IPS-11a (cell line): ENCODE results near the gene DCTN3.

Experiments
- H3K4me3 ChIP-seq: one replicate; pipeline ENCODE4 v1.5.1; 2013; ENCODE audit warnings: low read depth, low read length, control low read depth

Gene DCTN3

GRCh38 chr9:34624475-34625185, 4.3 kb upstream of the DCTN3 start:
- no peak overlapping the region for H3K4me3 ChIP-seq

DNA sequence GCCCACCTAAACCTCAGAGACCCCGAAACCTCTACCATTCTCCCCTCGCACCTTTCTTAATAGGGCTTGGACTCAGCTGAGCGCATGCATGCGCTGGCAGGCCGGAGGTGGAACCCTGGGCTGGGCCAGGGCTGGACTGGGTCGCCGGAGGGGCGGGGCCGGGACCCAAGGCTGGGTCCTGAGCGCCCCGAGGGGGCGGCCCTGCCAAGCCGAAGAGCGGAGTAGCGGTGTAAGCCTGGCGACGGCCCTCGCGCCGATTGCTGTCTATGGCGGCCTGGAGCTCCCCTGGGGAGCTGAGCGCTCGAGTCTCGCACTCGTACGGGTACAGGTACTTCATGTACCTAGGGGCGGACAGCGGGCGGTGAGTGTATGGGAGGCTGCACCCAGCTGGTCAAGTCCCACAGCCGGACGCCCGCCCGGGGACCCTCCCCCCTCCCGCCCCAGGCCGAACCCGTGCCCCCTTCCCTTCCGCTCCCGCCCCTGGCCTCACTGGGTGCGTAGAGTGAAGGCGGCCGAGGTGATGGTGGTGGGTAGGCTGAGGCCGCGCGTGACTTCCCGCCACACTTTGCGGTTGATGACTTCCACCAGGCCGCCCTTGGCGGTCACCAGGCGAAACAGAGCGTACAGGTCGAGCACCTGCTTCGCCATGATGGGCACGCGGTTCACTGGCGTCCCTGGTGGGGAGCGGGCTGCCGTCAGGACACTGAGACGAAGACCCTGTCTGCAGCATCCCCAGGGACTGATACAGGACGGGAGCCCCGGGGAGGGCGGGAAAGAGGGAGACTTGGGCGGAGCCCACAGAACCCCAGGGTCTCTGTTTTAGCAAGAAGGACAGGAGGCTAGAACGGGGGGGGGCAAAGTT, 3.3 kb upstream of the DCTN3 start:
- no peak overlapping the region for H3K4me3 ChIP-seq

GRCh38 chr9:34615132-34615531, 5.2 kb downstream of the DCTN3 start:
- H3K4me3 ChIP-seq, result no peak overlapping the region

- peak overlapping the region; percentile 67 for H3K4me3 ChIP-seq
These were observed 7.4 kb downstream of the DCTN3 start for GRCh38 chr9:34612788-34613390.

DNA sequence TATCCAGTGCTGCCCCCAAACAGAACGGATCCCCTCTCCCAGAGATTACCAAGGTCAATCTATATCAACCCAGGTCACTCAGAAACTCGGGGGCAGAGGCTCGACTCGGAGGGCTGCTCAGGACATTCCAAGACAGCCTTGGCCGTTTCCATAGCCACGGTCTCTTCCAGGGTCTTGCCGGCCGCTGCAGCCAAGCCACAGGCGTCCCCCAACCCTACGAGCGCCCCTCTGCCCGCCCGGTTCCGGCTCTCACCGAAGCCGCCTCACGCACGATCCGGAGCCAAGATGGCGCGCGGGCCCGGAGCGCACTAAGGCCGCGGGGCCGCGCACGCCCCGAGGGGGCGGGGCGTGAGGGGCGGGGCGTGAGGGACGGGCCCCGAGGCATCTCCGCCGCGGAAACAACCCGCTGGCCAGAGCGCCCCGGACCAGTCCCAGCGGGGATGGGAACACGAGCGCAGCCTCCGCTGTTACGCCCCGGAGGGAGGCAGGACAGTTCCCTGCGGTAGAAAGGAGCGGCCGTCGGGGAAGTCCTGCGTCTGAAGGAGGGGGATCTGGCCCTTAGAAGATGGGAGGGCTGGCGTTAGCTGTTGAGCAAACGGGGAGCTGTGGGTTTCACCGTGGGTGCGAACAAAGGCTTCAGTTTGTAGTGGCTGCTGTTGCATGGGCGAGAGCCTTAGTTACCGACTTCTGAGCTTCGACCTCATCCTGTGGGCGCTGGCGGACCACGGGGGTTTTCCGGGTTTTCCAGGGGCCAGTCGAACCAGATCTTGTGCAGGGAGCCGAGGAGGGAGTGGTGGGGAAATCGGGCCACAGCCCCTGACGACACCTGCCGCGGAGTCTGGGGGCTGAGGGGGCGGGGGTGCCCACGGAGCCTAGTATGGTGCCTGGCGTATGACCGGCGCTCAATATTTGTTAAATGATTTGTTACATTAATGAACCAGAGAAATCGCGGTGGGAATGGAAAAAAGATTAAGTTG, 8.2 kb downstream of the DCTN3 start, which contains the start of gene RPP25L:
TSS of gene RPP25L (minus strand) at position 287 of the 977 bp plus-strand sequence. CDS start 801 bp downstream, outside the sequence.
- H3K4me3 ChIP-seq, result peak within 1 kb of the TSS; percentile 67

DNA sequence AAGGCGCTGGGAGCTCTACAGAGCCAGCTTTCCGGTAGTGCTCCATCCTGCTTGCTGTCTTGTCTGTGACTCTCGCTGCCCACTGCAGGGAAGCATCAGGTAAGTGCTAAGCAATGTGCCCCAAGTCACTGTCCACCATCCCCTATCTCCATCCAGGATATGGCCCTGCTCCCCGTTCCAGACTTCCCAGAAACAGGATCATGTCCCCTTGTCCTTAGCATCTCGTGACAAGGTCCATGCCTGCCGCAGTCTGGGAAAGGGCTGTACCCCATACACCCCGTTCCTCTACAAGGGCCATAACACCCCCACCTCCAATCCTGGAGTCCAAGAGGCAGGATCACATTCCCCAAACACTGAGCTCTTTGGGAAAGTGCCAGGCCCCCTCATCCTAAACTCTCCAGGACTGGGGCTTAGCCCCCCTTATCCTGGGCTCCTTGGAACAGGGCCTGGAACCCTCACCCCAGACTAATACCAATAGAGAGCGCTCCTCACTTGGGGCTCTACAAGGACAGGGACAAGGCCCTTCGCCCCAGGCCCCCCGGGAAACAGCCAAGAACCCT, 9.0 kb downstream of the DCTN3 start:
- H3K4me3 ChIP-seq, result peak overlapping the region; percentile 67

- peak overlapping the region; percentile 67 for H3K4me3 ChIP-seq
These were observed 9.7 kb downstream of the DCTN3 start for GRCh38 chr9:34610434-34611206.

DNA sequence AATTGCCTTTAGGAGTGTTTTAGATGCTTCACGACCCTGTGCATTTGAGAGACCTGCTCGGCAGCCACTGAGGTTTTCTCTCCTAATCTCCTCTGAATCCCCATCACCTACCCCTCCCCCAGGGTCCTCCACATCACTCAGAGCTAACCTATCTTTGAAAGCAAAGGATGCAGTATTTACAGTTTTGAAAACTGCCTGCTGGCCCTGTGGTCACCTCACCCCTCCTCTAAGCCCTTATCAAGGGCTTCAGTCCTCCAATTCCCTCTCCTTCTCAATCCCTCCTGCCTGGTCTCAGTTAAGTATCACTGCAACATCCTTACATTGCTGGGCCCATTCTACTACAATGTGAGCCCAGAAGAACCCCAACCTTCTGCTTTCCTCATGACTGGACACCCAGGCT, 13.0 kb downstream of the DCTN3 start:
- H3K4me3 ChIP-seq, result no peak overlapping the region

DNA sequence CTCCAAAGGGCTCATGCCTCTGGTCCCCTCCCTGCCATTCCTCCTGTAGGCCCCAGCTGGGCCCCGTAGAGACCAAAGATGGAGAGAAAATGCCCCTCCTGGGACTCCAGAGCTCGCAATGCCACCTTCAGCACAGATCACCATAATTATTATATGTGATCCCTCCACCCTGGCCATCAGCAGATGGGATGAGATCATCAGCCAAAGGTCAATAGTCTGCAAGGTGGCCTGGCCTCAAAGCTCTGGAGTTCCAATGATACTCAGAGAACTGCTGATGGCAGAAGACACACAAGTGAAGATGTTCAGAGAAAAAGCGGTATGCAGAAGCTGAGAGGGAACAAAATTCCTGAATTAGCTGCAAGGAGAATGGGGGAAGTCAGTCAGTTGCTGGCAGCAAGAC, 13.4 kb downstream of the DCTN3 start:
- H3K4me3 ChIP-seq, result no peak overlapping the region

- H3K4me3 ChIP-seq, result no peak overlapping the region
These were observed 14.1 kb downstream of the DCTN3 start for GRCh38 chr9:34606190-34606589.

DNA sequence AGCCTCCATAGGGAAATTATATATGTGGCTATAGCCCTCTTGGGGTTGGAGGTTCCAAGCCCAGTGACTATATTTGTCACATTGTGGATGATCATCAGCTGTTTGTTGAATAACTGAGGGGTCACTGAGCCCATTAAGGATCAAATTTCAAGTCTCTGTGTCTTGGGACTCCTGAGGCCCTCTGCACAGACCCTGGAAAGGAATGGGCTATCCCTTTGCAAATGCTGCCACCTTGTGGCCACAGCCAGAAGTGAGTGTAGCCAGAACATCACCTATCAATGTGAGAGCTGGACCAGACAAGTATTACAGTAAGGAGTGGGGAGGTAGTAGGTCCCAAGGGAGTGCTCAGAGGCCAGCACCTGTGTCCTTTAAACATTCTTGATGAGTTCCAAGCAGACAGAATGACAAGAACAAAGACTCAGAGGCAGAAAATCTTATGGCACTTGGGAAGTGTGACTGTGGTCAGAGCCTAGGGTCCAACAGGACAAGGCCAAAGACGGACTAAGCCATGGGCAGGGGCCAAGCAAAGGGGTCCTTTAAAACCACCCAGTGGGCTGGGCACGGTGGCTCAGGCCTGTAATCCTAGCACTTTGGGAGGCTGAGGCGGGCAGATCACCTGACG, 16.6 kb downstream of the DCTN3 start:
- no peak overlapping the region for H3K4me3 ChIP-seq

DNA sequence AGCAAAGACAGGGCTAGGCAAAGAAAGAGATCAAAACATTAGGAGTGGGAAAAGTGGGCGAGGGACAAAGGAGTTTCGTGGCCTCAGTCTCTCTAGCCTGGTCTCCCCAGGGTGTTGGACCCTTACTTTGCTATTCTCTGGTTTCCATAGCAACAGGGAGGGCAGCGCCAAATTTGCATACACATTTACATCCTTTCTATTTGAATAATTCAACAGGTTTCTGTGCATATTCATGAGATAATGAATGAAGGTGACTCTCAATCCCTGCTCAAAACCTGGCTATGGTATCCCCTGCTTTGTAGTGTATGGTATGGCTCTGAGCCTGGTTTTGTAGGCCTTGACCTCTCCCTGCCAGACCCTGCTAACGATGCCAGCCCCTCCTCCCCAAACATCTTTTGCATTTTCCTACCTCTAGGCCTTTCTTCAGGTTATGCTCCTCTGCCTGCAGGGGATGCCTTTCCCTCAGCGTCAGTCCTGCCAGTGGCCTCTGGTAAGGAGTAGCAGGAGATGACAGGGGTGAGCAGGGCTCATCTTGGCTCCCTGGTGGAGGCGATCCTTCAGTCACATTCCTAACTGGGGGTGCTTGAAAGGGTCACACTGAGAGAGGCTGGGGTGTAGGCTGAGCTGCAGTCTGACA, 18.2 kb downstream of the DCTN3 start:
- no peak overlapping the region for H3K4me3 ChIP-seq

DNA sequence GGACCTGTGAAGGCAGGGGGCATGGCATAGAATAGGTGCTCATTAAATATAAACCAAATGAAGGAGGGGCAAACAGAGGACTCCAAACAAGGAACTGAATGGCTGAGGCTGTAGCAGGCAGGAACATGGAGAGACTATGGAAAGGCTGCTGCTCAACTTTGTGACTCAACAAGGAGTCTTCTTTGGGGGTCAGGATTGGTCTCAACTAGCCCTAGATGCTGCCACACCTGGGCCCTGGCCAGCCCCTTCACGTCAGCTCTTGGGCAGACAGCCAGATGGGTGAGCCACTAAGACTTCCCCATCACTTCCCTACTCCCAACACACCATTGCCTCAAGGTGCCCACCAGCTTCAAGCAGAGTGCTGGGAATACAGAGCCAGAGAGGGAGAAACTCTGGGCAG, 19.4 kb downstream of the DCTN3 start:
- no peak overlapping the region for H3K4me3 ChIP-seq

DNA sequence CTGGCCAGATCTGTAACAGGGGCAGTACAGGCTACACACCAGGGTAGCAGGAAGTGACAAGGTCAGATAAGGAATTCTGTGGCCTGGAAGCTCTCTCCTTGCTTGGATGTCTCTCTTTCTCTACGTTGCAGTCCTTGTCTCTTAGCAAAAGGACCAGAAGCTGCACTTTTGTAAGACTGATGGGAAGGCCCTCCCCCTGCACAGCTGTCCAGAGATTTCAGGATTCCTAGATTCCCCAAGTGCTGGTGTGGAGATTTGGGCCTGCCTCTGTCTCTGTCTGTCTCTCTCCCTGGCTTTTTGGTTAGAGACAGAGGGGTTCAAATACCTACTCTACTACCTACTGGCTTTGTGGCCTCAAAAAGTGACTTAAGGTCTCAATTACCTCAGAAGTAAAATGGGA, 20.7 kb downstream of the DCTN3 start:
- H3K4me3 ChIP-seq, result no peak overlapping the region

DNA sequence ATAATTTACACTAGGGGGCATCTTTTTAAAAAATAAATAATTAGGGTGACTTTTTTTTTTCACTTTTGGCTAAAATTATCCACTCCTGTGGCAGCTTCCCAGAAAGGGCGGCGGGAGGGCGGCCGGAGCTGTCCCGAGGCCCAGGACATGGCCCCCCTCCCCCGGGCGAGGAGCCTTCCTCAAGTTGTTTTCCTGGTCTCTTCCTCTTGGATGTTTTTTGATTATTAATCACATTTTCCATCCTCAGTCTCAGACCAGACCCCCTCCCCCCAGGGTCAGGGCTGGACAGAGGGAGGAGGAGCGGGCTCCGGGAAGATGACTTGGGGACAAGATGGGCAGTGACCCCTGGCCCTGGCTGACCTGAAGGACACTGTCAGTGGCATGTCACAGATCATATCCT, 26.1 kb downstream of the DCTN3 start:
- H3K4me3 ChIP-seq, result no peak overlapping the region

GRCh38 chr9:34592895-34593601, 27.2 kb downstream of the DCTN3 start:
- peak overlapping the region; percentile 13 for H3K4me3 ChIP-seq

DNA sequence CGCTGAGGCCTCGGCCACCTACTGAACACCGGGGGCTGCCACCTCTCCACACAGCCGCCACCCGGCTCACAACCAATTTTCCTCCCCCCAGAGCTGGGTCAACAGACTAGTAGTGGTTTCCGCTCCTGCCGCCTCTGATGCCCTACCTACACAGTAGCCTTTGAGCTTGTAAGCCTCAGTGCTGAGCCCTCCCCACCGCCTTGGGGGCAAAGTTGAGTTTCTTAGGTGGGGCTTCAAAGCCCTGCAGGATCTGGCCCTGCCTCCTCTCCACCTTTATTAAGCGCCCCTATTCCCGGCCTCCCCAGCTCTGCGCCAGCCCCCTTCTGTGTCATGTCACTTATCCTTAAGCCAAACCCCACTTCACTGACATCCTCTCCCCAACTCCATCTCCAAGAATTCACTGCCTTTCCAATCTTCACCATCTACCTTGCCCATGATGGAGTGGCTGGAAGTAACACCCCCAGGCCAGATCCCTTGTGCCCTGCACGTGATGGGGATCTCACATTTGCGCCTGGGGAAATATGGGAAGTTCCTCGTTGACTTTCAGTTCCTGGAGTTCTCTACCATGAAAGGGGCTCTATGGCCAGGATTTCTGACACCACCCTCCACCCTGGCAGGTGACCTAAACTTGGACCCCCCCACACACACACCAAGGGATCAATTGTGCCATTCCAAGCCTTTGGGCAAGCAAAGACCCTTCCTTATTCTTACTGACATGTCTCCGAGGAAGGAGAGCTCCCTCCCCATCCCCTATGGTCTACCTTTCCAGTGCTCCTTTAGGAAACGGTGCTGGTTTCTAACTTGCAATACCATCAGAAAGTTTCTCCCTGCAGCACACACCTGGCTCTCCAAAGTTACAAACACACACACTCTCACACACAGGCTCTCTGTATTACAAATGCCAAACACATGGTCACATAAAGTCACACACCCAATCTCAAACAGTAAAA, 28.1 kb downstream of the DCTN3 start:
- H3K4me3 ChIP-seq, result no peak overlapping the region
